HepG2 (cell line): ENCODE measurements around the gene FIZ1. TPM values are rescaled to one million over a fixed set of nuclear protein-coding genes. Genes with fewer than 3 reads are reported as not detected.

Experiments
- ARNTL ChIP-seq: sonication (generic); formaldehyde crosslinking; IDR thresholded peaks from 2 replicates; pipeline ENCODE4 v1.4.0; 2020; ENCODE audit warnings: mild to moderate bottlenecking, missing genetic modification reagents
- KDM1A ChIP-seq: IDR thresholded peaks from 2 replicates; pipeline ENCODE4 v1.6.1; 2016; ENCODE audit warnings: missing compliant biosample characterization
- KDM6A ChIP-seq: IDR thresholded peaks from 2 replicates; pipeline ENCODE4 v1.6.1; 2016; ENCODE audit warnings: low read depth
- PRDM10 ChIP-seq: sonication (generic); formaldehyde crosslinking; IDR thresholded peaks from 2 replicates; pipeline ENCODE4 v1.4.0; 2020; ENCODE audit warnings: low read depth, missing genetic modification reagents
- RXRA ChIP-seq: sonication (generic); formaldehyde crosslinking; IDR thresholded peaks from 2 replicates; pipeline ENCODE4 v1.5.1; 2020; ENCODE audit warnings: missing genetic modification reagents
- SAP130 ChIP-seq: IDR thresholded peaks from 2 replicates; pipeline ENCODE4 v1.6.1; 2016; ENCODE audit warnings: low read depth
- SMAD9 ChIP-seq: sonication (generic); formaldehyde crosslinking; IDR thresholded peaks from 2 replicates; pipeline ENCODE4 v1.5.1; 2020; ENCODE audit warnings: mild to moderate bottlenecking, missing genetic modification reagents
- TBL1XR1 ChIP-seq: fragments of 150-350 bp; IDR thresholded peaks from 2 replicates; pipeline ENCODE4 v1.6.1; 2014; ENCODE audit warnings: borderline replicate concordance, low read length; ENCODE audit not compliant: partially characterized antibody
- TFDP2 ChIP-seq: sonication (generic); formaldehyde crosslinking; IDR thresholded peaks from 2 replicates; pipeline ENCODE4 v1.4.0; 2020; ENCODE audit warnings: missing genetic modification reagents
- TSC22D2 ChIP-seq: sonication (generic); formaldehyde crosslinking; IDR thresholded peaks from 2 replicates; pipeline ENCODE4 v1.5.1; 2020; ENCODE audit warnings: missing genetic modification reagents, mild to moderate bottlenecking, borderline replicate concordance
- ZBTB21 ChIP-seq: sonication (generic); formaldehyde crosslinking; IDR thresholded peaks from 2 replicates; pipeline ENCODE4 v1.4.0; 2020; ENCODE audit warnings: missing genetic modification reagents
- ZFP1 ChIP-seq: IDR thresholded peaks from 2 replicates; pipeline ENCODE4 v1.6.1; 2016
- ZFP62 ChIP-seq: sonication (generic); formaldehyde crosslinking; IDR thresholded peaks from 2 replicates; pipeline ENCODE4 v1.4.0; 2020; ENCODE audit warnings: missing genetic modification reagents
- ZMAT3 ChIP-seq: sonication (generic); formaldehyde crosslinking; conservative IDR thresholded peaks from 2 replicates; pipeline ENCODE4 v1.7.0; 2021; ENCODE audit warnings: missing genetic modification reagents
- ZNF329 ChIP-seq: sonication (generic); formaldehyde crosslinking; IDR thresholded peaks from 2 replicates; pipeline ENCODE4 v1.9.0; 2021; ENCODE audit warnings: low read depth, mild to moderate bottlenecking, missing genetic modification reagents
- ZNF460 ChIP-seq: sonication (generic); formaldehyde crosslinking; IDR thresholded peaks from 2 replicates; pipeline ENCODE4 v1.5.1; 2020; ENCODE audit warnings: missing genetic modification reagents, mild to moderate bottlenecking, borderline replicate concordance
- ZNF567 ChIP-seq: sonication (generic); formaldehyde crosslinking; IDR thresholded peaks from 2 replicates; pipeline ENCODE4 v1.8.1; 2023; ENCODE audit warnings: mild to moderate bottlenecking, missing genetic modification reagents, borderline replicate concordance
- ZNF569 ChIP-seq: sonication (generic); formaldehyde crosslinking; IDR thresholded peaks from 2 replicates; pipeline ENCODE4 v1.5.0; 2020; ENCODE audit warnings: mild to moderate bottlenecking, missing genetic modification reagents, moderate library complexity, borderline replicate concordance
- polyA plus RNA-seq, 8 experiments: library from polyadenylated mRNA; depleted of rRNA in 3 of 8; stranded (reverse) in 7 of 8; unstranded in 1 of 8; fragments of >200 nt; fragmentation: Illumina TruSeq in 4 of 8; extraction: Trizol in 4 of 8; gene quantifications; 2 replicates each; pipeline versions ENCODE4 v1.2.1 to v1.2.3, GENCODE V29; 2011 to 2016; ENCODE audit warnings: low read depth in 4 of 8, missing spikeins in 1 of 8, mixed read lengths in 1 of 8; ENCODE audit not compliant: insufficient read depth in 1 of 8
- total RNA-seq, 5 experiments: library from RNA; depleted of rRNA; stranded (reverse); fragments of >200 nt; fragmentation: Illumina TruSeq; extraction: Trizol; gene quantifications; 2 replicates each; pipeline ENCODE4 v1.2.3, GENCODE V29; 2016; ENCODE audit warnings: low read depth in 1 of 5
- TF ChIP-seq, protein P1 (sequence below), 2 experiments: IDR thresholded peaks; 2 replicates each; pipeline ENCODE4 v1.6.1; 2011 to 2012; ENCODE audit warnings: low read length in 2 of 2, borderline replicate concordance in 1 of 2, low read depth in 1 of 2, mild to moderate bottlenecking in 1 of 2, moderate library complexity in 1 of 2
- TF ChIP-seq, protein P2 (sequence below): sonication (generic); formaldehyde crosslinking; IDR thresholded peaks from 2 replicates; pipeline ENCODE4 v1.8.1; 2022; ENCODE audit warnings: mild to moderate bottlenecking, missing genetic modification reagents

The FIZ1 gene
- total and polyA plus RNA-seq, 2 of the 13 experiments (the other 11 are each of a cell fraction or from before 2014, with no cell fraction given), result 3.6 to 5.9 TPM

DNA sequence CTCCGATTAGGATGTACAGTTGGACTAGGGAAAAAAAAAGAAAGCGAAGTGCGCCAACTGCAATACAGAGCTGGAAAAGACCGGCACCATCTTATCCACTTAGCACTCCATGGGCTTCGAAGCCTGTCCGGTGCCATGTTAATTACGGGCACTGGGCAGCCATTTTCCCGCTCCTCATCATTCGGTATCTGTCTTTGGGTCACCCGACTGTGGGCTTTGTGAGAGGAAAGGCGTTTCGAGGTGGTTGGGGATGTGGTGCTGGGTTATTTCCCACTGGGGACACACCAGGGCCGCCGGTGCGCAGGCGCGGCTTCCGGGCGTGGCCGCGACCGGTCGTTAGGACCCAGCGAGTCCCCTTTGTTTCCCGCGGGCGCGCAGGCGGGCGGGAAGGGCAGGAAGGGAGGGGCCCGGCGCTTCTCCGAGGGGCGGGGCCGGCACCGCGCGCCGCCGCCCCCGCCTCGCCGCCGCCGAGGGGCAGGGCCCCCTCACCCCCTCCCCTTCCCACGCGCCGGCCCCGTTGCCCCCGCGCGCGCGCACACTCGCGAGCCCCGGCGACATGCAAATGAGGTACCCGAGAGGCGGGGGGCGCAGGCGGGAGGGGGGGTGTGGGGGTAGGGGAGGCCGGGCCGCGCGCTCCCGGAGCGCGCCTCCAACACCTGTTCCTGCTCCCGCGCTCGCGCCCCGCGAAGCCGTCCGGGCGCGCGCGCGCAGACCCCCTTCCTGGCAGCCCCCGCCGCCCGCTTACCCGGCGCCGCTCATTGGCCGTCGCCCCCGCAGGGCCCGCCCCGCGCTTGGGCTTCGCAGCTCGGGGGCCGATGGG lies 735 bp upstream of the FIZ1 start, which contains the start of gene ZNF524 (continued):
- TF ChIP-seq, protein P1, sequence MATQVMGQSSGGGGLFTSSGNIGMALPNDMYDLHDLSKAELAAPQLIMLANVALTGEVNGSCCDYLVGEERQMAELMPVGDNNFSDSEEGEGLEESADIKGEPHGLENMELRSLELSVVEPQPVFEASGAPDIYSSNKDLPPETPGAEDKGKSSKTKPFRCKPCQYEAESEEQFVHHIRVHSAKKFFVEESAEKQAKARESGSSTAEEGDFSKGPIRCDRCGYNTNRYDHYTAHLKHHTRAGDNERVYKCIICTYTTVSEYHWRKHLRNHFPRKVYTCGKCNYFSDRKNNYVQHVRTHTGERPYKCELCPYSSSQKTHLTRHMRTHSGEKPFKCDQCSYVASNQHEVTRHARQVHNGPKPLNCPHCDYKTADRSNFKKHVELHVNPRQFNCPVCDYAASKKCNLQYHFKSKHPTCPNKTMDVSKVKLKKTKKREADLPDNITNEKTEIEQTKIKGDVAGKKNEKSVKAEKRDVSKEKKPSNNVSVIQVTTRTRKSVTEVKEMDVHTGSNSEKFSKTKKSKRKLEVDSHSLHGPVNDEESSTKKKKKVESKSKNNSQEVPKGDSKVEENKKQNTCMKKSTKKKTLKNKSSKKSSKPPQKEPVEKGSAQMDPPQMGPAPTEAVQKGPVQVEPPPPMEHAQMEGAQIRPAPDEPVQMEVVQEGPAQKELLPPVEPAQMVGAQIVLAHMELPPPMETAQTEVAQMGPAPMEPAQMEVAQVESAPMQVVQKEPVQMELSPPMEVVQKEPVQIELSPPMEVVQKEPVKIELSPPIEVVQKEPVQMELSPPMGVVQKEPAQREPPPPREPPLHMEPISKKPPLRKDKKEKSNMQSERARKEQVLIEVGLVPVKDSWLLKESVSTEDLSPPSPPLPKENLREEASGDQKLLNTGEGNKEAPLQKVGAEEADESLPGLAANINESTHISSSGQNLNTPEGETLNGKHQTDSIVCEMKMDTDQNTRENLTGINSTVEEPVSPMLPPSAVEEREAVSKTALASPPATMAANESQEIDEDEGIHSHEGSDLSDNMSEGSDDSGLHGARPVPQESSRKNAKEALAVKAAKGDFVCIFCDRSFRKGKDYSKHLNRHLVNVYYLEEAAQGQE (IDR thresholded peaks at IDR 0.05; ENCODE audit: borderline replicate concordance in 1 of 2, low read depth in 1 of 2, low read length in 2 of 2), result no peak
- 0 out of 2 replicates have a peak, but pooled peaks have one; percentile 36 for TF ChIP-seq ZNF567 (CRISPR knock-in tag)
- no peak for TF ChIP-seq KDM1A (CRISPR knock-in tag)
- TF ChIP-seq, protein P2, sequence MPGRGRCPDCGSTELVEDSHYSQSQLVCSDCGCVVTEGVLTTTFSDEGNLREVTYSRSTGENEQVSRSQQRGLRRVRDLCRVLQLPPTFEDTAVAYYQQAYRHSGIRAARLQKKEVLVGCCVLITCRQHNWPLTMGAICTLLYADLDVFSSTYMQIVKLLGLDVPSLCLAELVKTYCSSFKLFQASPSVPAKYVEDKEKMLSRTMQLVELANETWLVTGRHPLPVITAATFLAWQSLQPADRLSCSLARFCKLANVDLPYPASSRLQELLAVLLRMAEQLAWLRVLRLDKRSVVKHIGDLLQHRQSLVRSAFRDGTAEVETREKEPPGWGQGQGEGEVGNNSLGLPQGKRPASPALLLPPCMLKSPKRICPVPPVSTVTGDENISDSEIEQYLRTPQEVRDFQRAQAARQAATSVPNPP, result 0 out of 2 replicates have a peak, but pooled peaks have one; percentile 51
- no peak for TF ChIP-seq SMAD9 (CRISPR knock-in tag)
- no peak for TF ChIP-seq ZFP1
- no peak; the same call in 1 of the 2 replicates for TF ChIP-seq ZMAT3
- TF ChIP-seq ZNF569 (CRISPR knock-in tag), result no peak
- TF ChIP-seq ZFP62 (CRISPR knock-in tag), result no peak
- TF ChIP-seq SAP130 (CRISPR knock-in tag), result peak; percentile 9; the same call in 1 of the 2 replicates
- TF ChIP-seq KDM6A (CRISPR knock-in tag), result no peak
- TF ChIP-seq ZNF329 (CRISPR knock-in tag), result no peak
- TF ChIP-seq RXRA, result 0 out of 2 replicates have a peak, but pooled peaks have one; percentile 12
- 0 out of 2 replicates have a peak, but pooled peaks have one; percentile 20 for TF ChIP-seq ZBTB21 (CRISPR knock-in tag)
- peak; percentile 94 for TF ChIP-seq TFDP2 (CRISPR knock-in tag)
- no peak for TF ChIP-seq TBL1XR1
- TF ChIP-seq PRDM10, result no peak
- TF ChIP-seq TSC22D2 (CRISPR knock-in tag), result 0 out of 2 replicates have a peak, but pooled peaks have one; percentile 57
- no peak for TF ChIP-seq ARNTL
- TF ChIP-seq ZNF460 (CRISPR knock-in tag), result no peak
